DND-41 (cell line): ENCODE measurements around the gene PDXK.

ENCODE experiments used
- EZH2 ChIP-seq: IDR thresholded peaks from 3 replicates; pipeline ENCODE4 v1.6.1; 2012; ENCODE audit warnings: borderline replicate concordance, low read depth, mild to moderate bottlenecking, moderate library complexity, low read length, inconsistent platforms; ENCODE audit not compliant: severe bottlenecking
- TF ChIP-seq, protein P1 (sequence below): IDR thresholded peaks from 2 replicates; pipeline ENCODE4 v1.5.1; 2012; ENCODE audit warnings: borderline replicate concordance, low read length, moderate library complexity, mild to moderate bottlenecking; ENCODE audit not compliant: poor library complexity, severe bottlenecking; ENCODE audit errors: extremely low read depth

DNA sequence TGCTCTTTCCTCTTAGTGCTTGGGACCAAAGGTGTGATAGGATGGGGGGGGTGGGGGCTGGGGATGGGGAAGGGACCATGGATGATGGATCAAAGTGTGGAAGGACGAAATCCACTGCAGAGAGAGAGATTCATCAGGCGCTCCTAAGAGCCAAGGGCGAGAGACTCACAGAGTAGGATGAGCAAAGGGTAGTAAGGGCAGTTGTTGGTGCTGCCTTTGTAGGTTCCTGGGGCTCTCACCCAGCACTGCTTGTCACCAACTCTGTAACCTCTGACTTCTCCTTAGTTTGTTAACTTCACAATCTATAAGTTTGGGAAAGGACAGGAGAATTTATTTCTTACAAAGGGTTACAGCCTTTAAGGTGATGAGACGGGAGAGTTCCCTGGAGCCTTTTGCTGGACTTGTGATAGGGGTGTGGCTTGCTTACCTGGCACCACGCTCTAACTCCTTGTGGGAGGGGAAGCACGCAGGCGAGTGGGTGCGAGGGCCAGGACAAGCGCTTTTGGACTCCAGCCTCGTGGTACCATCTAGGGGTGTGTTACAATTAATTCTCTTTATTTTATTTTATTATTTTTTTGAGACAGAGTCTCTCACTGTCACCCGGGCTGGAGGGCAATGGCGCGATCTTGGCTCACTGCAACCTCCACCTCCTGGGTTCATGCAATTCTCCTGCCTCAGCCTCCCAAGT, 1.6 kb upstream of the PDXK start:
- TF ChIP-seq, protein P1, sequence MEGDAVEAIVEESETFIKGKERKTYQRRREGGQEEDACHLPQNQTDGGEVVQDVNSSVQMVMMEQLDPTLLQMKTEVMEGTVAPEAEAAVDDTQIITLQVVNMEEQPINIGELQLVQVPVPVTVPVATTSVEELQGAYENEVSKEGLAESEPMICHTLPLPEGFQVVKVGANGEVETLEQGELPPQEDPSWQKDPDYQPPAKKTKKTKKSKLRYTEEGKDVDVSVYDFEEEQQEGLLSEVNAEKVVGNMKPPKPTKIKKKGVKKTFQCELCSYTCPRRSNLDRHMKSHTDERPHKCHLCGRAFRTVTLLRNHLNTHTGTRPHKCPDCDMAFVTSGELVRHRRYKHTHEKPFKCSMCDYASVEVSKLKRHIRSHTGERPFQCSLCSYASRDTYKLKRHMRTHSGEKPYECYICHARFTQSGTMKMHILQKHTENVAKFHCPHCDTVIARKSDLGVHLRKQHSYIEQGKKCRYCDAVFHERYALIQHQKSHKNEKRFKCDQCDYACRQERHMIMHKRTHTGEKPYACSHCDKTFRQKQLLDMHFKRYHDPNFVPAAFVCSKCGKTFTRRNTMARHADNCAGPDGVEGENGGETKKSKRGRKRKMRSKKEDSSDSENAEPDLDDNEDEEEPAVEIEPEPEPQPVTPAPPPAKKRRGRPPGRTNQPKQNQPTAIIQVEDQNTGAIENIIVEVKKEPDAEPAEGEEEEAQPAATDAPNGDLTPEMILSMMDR: no peak
- TF ChIP-seq EZH2: no peak
